NCI-H82 treated with DMSO at 0.1 percent for 48 hours (cell line): ENCODE measurements around the gene UBE2B.
"Not testable (repeated sequence)": the region's sequence is repeated elsewhere in the genome, so short reads cannot be mapped to it uniquely, and the experiment has no call there.

Source experiments
- DNase-seq: peaks from one replicate; lab custom pipeline; 2025; ENCODE audit not compliant: unreplicated experiment; lab: John Stamatoyannopoulos, UW

Gene UBE2B

GRCh38 chr5:134370871-134371833 is at the start of gene UBE2B:
Gene UBE2B, plus strand, starts transcription at chr5:134371569. Its CDS starts 27 bp downstream, at chr5:134371596.
- DNase-seq, result peak; percentile 96

- no peak for DNase-seq
These were observed 44.0 kb upstream of the UBE2B start for GRCh38 chr5:134327327-134327726.

GRCh38 chr5:134328619-134329018 is 42.8 kb upstream of the UBE2B start:
- no peak for DNase-seq

GRCh38 chr5:134336833-134337232 is 34.5 kb upstream of the UBE2B start:
- not testable (repeated sequence) for DNase-seq

GRCh38 chr5:134343500-134343899 is 27.9 kb upstream of the UBE2B start:
- not testable (repeated sequence) for DNase-seq

- not testable (repeated sequence) for DNase-seq
These were observed 25.9 kb upstream of the UBE2B start for GRCh38 chr5:134345476-134345875.

GRCh38 chr5:134345996-134346395 is 25.4 kb upstream of the UBE2B start:
- no peak for DNase-seq

GRCh38 chr5:134349463-134349862 is 21.9 kb upstream of the UBE2B start:
- DNase-seq, result no peak

- DNase-seq, result peak; percentile 46
These were observed 15.7 kb upstream of the UBE2B start for GRCh38 chr5:134355681-134356080.

- no peak for DNase-seq
These were observed 5.8 kb upstream of the UBE2B start for GRCh38 chr5:134365604-134366003.

- DNase-seq, result no peak
These were observed 978 bp upstream of the UBE2B start for GRCh38 chr5:134370311-134370870.

- no peak for DNase-seq
These were observed 518 bp downstream of the UBE2B start for GRCh38 chr5:134371834-134372340.

GRCh38 chr5:134373633-134374032 is 2.3 kb downstream of the UBE2B start:
- DNase-seq, result not testable (repeated sequence)

- DNase-seq, result no peak
These were observed 2.9 kb downstream of the UBE2B start for GRCh38 chr5:134374232-134374631.

GRCh38 chr5:134380346-134380745 is 9.0 kb downstream of the UBE2B start:
- DNase-seq, result no peak

GRCh38 chr5:134382204-134382603 is 10.8 kb downstream of the UBE2B start:
- DNase-seq, result not testable (repeated sequence)

GRCh38 chr5:134383980-134384697 is 12.8 kb downstream of the UBE2B start:
- no peak for DNase-seq

GRCh38 chr5:134387443-134387842 is 16.1 kb downstream of the UBE2B start:
- DNase-seq, result no peak

GRCh38 chr5:134392301-134392700 is 20.9 kb downstream of the UBE2B start:
- DNase-seq, result no peak

- DNase-seq, result no peak
These were observed 23.6 kb downstream of the UBE2B start for GRCh38 chr5:134394932-134395331.

- no peak for DNase-seq
These were observed 24.9 kb downstream of the UBE2B start for GRCh38 chr5:134396274-134396673.
